ENCODE data around the gene DDX1. TPM values are rescaled to one million over a fixed set of nuclear protein-coding genes. Genes with fewer than 3 reads are reported as not detected.

Gene DDX1
- total RNA-seq, 1 donor from 2014 or later, result 58.5 TPM

DNA sequence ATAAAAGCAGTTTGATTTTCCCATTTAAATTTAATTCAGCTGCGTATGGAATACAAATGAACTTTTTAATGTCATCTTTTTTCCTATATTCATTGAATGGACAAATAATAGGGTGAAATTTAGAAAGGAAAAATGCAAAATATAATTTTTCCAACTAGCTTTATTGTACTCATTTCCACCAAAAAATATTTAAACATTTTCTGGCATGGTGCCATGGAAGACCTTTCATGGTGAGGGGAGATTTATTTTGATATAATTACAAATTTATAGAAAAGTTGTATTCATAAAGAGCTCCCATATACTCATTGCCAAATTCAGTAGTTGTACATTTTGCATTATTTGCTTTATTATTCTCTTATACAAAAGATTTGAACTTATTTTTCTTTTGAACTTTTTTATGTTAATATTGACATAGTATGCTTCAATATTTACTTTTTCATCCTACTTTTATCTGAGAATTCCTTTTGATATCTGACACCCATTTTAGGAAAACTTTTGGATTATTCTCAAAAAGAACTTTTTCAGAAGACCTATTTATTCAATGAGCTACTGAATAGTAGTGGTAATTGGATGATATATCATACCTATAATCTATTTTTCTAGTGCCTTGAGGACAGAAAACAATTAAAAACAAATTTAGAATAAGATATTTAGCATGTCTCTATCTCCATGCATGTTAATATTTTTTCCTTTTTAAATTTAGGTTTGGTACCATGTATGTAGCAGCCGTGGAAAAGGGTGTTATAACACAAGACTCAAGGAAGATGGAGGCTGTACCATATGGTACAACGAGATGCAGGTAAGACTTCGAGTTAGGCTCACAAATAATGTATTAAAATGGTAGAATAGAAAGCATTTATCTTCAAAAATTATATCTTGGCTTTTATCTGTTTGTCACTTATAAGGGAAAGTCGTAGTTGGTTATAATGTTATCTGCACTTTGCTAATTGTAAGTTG is 37.5 kb downstream of the DDX1 start:
- no peaks in the 10 kb centered on the region for H3K27me3 ChIP-seq (ENCODE audit: control insufficient read depth, insufficient read depth, low read length)
- DNase-seq (ENCODE audit: low read depth), result no peak
- no peak overlapping the region for H3K4me3 ChIP-seq (ENCODE audit: low read depth, low read length)
- TF ChIP-seq, protein P1, sequence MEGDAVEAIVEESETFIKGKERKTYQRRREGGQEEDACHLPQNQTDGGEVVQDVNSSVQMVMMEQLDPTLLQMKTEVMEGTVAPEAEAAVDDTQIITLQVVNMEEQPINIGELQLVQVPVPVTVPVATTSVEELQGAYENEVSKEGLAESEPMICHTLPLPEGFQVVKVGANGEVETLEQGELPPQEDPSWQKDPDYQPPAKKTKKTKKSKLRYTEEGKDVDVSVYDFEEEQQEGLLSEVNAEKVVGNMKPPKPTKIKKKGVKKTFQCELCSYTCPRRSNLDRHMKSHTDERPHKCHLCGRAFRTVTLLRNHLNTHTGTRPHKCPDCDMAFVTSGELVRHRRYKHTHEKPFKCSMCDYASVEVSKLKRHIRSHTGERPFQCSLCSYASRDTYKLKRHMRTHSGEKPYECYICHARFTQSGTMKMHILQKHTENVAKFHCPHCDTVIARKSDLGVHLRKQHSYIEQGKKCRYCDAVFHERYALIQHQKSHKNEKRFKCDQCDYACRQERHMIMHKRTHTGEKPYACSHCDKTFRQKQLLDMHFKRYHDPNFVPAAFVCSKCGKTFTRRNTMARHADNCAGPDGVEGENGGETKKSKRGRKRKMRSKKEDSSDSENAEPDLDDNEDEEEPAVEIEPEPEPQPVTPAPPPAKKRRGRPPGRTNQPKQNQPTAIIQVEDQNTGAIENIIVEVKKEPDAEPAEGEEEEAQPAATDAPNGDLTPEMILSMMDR (IDR thresholded peaks at IDR 0.05; ENCODE audit: insufficient read depth, low read length, poor library complexity, severe bottlenecking), result no peak
- peaks cover 1% of the 10 kb centered on the region for H3K36me3 ChIP-seq (ENCODE audit: control insufficient read depth, insufficient read depth, low read length)

DNA sequence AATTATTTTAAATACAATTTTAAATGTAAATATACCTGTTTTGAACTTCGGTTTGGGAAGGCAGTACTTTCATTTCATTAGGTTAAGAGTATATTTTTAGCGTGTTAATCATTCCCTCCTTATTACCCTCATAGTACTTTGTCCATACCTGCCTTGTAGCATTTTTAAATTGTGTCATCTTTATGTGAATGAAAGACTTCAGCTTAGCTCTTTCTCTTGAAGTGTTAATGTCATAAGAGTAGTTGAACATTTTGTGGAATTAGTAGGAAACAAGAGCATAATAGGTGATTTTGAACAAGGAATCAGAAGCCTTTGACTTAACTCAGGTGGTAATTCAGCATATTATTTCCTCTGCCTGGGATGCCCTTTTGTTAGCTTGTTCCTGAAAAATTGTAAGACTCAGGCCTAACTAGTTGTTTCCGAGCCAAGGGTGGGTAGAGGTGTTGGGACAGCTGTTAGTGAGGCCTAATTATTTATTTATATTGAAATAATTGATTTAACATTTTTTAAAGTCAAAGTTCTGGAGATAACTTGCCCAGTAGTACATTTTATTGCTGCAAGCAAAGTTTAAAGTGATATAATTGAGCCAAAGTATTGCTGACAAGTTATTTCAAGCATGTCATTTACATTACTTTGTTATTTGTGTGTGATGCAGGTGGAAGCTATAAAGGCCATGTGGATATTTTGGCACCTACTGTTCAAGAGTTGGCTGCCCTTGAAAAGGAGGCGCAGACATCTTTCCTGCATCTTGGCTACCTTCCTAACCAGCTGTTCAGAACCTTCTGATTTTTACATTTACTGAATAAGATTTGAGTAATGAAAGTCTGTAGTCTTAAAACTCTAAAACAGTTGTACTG is 38.7 kb downstream of the DDX1 start:
- DNase-seq (ENCODE audit: low read depth), result no peak
- H3K36me3 ChIP-seq (ENCODE audit: control insufficient read depth, insufficient read depth, low read length), result peaks cover 1% of the 10 kb centered on the region
- H3K4me3 ChIP-seq (ENCODE audit: low read depth, low read length), result no peak overlapping the region
- H3K27me3 ChIP-seq (ENCODE audit: control insufficient read depth, insufficient read depth, low read length), result no peaks in the 10 kb centered on the region
- TF ChIP-seq, protein P1 (IDR thresholded peaks at IDR 0.05; ENCODE audit: insufficient read depth, low read length, poor library complexity, severe bottlenecking), result no peak

DNA sequence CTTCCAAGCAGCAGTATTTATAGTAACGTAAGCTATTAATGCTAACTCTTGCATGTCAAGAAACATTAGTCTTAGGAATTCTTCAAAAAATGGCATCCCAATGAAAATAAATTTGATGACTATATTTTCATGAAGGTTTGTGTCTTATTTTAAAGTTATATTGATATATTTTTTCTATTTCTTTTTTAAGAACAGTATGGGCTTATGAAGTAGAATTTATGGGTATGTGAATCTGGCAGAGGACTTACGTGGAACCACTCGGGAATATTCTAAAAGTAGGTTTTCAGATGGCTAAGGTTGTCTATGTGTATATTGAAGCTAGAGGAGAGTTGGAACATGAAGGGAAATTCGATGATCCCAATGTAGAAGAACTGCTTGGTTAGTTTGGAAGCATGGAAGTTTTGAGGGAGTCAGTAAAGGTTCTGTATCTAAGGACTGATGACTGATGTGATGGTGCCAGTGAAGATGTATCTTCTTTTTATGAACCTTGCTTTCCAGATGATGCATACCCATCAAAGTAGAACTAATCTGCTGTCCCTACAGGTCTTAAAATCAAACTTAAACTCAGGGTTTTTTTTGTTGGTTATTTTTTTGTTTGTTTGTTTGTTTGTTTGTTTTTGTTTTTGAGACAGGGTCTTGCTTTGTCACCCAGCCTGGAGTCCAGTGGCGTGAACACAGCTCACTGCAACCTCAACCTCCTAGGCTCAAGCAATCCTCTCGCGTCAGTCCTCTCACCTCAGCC is 39.5 kb downstream of the DDX1 start:
- TF ChIP-seq, protein P1 (IDR thresholded peaks at IDR 0.05; ENCODE audit: insufficient read depth, low read length, poor library complexity, severe bottlenecking), result no peak
- no peaks in the 10 kb centered on the region for H3K27me3 ChIP-seq (ENCODE audit: control insufficient read depth, insufficient read depth, low read length)
- no peak for DNase-seq (ENCODE audit: low read depth)
- peaks cover 1% of the 10 kb centered on the region for H3K36me3 ChIP-seq (ENCODE audit: control insufficient read depth, insufficient read depth, low read length)
- H3K4me3 ChIP-seq (ENCODE audit: low read depth, low read length), result no peak overlapping the region

DNA sequence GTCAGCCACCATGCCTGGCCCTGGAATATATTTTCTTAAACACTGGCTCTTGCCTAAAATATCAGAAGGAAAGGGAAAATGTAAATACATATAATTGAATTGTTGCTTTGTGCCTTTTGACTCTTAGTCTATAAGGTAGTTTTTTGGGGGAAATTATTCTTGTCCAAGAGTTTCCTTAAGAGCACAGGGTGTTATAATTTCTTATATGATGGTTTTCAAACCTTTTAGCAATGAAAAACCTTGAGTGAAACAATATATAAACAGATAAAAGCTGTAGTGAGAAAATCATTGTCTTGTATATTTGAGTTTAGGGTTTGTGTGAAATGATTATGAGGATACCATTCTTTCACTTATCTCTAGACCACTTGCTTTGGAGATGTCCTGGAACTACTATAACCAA is 40.2 kb downstream of the DDX1 start:
- DNase-seq (ENCODE audit: low read depth), result no peak
- TF ChIP-seq, protein P1 (IDR thresholded peaks at IDR 0.05; ENCODE audit: insufficient read depth, low read length, poor library complexity, severe bottlenecking), result no peak
- H3K36me3 ChIP-seq (ENCODE audit: control insufficient read depth, insufficient read depth, low read length), result peaks cover 1% of the 10 kb centered on the region
- no peaks in the 10 kb centered on the region for H3K27me3 ChIP-seq (ENCODE audit: control insufficient read depth, insufficient read depth, low read length)
- H3K4me3 ChIP-seq (ENCODE audit: low read depth, low read length), result no peak overlapping the region

DNA sequence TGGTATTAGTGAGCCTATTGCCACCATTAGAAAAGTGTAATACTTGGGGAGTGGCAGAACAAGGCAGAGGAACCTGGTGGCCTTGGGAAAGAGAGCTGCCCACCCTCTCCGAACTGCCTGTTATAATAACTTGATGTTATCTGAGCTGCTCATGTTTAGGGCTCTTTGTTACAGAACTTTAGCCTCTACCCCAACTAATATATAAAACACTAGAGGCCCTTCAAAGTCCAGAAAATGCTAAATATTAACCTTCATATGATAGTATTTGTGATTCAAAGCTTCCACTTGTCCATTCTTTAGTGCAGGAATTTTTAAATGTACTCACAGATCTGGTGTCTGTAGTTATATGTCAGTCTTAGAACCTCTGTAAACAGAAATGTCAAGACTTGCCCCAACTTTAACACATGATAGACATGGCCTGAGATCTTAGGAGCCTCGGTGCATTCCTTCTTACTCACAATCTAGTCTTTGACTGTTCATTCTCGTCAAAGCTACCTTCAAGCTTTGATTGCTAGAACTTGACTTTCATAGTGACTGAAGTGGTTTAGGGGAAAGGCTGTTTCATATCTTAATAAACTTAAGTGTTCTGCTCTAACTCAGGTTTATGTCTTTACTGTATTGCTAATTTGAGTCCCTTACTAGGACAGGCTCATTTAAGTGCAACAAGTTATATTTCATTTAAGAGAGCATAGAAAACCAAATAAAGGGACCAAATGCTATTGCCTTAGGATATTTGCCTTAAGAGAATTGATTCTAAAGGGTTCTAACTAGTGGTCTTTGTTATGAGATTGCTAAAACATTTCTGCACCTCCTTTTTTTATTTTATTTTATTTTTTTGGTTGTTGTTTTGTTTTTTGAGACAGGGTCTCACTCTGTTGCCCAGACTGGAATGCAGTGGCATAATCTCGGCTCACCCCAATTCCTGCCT is 41.6 kb downstream of the DDX1 start:
- TF ChIP-seq, protein P1 (IDR thresholded peaks at IDR 0.05; ENCODE audit: insufficient read depth, low read length, poor library complexity, severe bottlenecking), result no peak
- H3K36me3 ChIP-seq (ENCODE audit: control insufficient read depth, insufficient read depth, low read length), result peaks cover 1% of the 10 kb centered on the region
- H3K4me3 ChIP-seq (ENCODE audit: low read depth, low read length), result no peak overlapping the region
- no peak for DNase-seq (ENCODE audit: low read depth)
- H3K27me3 ChIP-seq (ENCODE audit: control insufficient read depth, insufficient read depth, low read length), result no peaks in the 10 kb centered on the region
